Fibroblast of lung (primary cell): ENCODE results near the gene PCDH9. TPM values are rescaled to one million over a fixed set of nuclear protein-coding genes. Genes with fewer than 3 reads are reported as not detected.
A peak's percentile ranks its signal among the peaks of the same experiment; 100 is the strongest.

Experiments
- DNase-seq, 2 donors: peaks; one replicate each; pipeline versions ENCODE4 v3.0.0 to v3.0.0-alpha.2; 2010; ENCODE audit warnings: low read depth in 2 of 2
- H2AFZ ChIP-seq: 2 replicates; pipeline ENCODE4 v1.5.1; 2012; ENCODE audit warnings: low read length, control low read depth, inconsistent platforms
- H3K27ac ChIP-seq: 2 replicates; pipeline ENCODE4 v1.5.1; 2011; ENCODE audit warnings: low read length, control low read depth; ENCODE audit not compliant: insufficient read depth
- H3K27me3 ChIP-seq: 2 replicates; pipeline ENCODE4 v1.5.1; 2011; ENCODE audit warnings: mild to moderate bottlenecking, low read length; ENCODE audit not compliant: control insufficient read depth, insufficient read depth
- H3K36me3 ChIP-seq: 2 replicates; pipeline ENCODE4 v1.5.1; 2011; ENCODE audit warnings: low read length; ENCODE audit not compliant: control insufficient read depth, insufficient read depth
- H3K4me1 ChIP-seq: 2 replicates; pipeline ENCODE4 v1.5.1; 2011; ENCODE audit warnings: low read length; ENCODE audit not compliant: control insufficient read depth, insufficient read depth; ENCODE audit errors: extremely low read depth
- H3K4me2 ChIP-seq: 2 replicates; pipeline ENCODE4 v1.5.1; 2011; ENCODE audit warnings: low read length, control low read depth; ENCODE audit not compliant: insufficient read depth; ENCODE audit errors: extremely low read depth
- H3K4me3 ChIP-seq, 4 experiments: fragments of 200-600 bp in 1 of 4; sonication (generic) in 1 of 4; replicated peaks in 1 of 4; 2 replicates each; pipeline ENCODE4 v1.5.1; 2011 to 2016; ENCODE audit warnings: low read length in 4 of 4, low read depth in 3 of 4, mild to moderate bottlenecking in 3 of 4, control low read depth in 2 of 4, inconsistent platforms in 1 of 4, mixed read lengths in 1 of 4; ENCODE audit not compliant: insufficient read depth in 1 of 4; ENCODE audit errors: control extremely low read depth in 1 of 4
- H3K79me2 ChIP-seq: 2 replicates; pipeline ENCODE4 v1.5.1; 2012; ENCODE audit warnings: mild to moderate bottlenecking, low read length, inconsistent platforms; ENCODE audit not compliant: control insufficient read depth, insufficient read depth
- H3K9ac ChIP-seq: 2 replicates; pipeline ENCODE4 v1.5.1; 2011; ENCODE audit warnings: mild to moderate bottlenecking, low read length, control low read depth; ENCODE audit not compliant: insufficient read depth
- H3K9me3 ChIP-seq: 2 replicates; pipeline ENCODE4 v1.5.1; 2012; ENCODE audit warnings: low read depth, low read length; ENCODE audit not compliant: control insufficient read depth, insufficient read depth
- H4K20me1 ChIP-seq: 2 replicates; pipeline ENCODE4 v1.5.1; 2011; ENCODE audit warnings: low read length; ENCODE audit not compliant: control insufficient read depth, insufficient read depth; ENCODE audit errors: extremely low read depth
- CTCF ChIP-seq, 2 donors: IDR thresholded peaks in 1 of 2; conservative IDR thresholded peaks in 1 of 2; 1 replicate in 1 of 2; 2 replicates in 1 of 2; pipeline ENCODE4 v1.5.1; 2011 to 2012; ENCODE audit warnings: low read length in 2 of 2, control low read depth in 1 of 2, inconsistent platforms in 1 of 2, low read depth in 1 of 2, mild to moderate bottlenecking in 1 of 2
- EZH2 ChIP-seq: IDR thresholded peaks from 2 replicates; pipeline ENCODE4 v1.5.1; 2012; ENCODE audit warnings: low read length, control low read depth, mild to moderate bottlenecking; ENCODE audit errors: missing control alignments
- polyA plus RNA-seq, 2 donors: library from polyadenylated mRNA; depleted of rRNA in 1 of 2; stranded (reverse) in 1 of 2; unstranded in 1 of 2; fragments of >200 nt; gene quantifications; 2 replicates each; pipeline ENCODE4 v1.2.1, GENCODE V29; 2011 to 2012; ENCODE audit warnings: missing spikeins in 1 of 2
- total RNA-seq: library from RNA; depleted of rRNA; stranded (reverse); fragments of >200 nt; gene quantifications from 2 replicates; pipeline ENCODE4 v1.2.1, GENCODE V29; 2014

The PCDH9 gene
- total and polyA plus RNA-seq, 2 donors (not counting 1 experiment from before 2014, with no cell fraction given) = 0.50 to 0.67 TPM

GRCh38 chr13:67136157-67136556 lies 94.0 kb downstream of the PCDH9 start:
- Histone ChIP-seq H2AFZ (no peak overlapping the region), H4K20me1 (no peaks in the 10 kb centered on the region), H3K9me3 (no peaks in the 10 kb centered on the region), H3K4me3 (no peak overlapping the region), H3K27ac (no peak overlapping the region), H3K79me2 (no peaks in the 10 kb centered on the region), H3K36me3 (no peaks in the 10 kb centered on the region), H3K27me3 (no peaks in the 10 kb centered on the region), H3K4me1 (no peaks in the 10 kb centered on the region), H3K4me2 (no peak overlapping the region), H3K9ac (no peak overlapping the region)
- TF ChIP-seq EZH2 (no peak), CTCF (conservative IDR thresholded peaks at IDR 0.05 in 1 of 2, IDR thresholded peaks at IDR 0.05 in 1 of 2; ENCODE audit: low read depth in 1 of 2, low read length in 2 of 2) (no peak)
- DNase-seq = peak in 1 of 2 donors; percentile 6

GRCh38 chr13:67135356-67135755 lies 94.8 kb downstream of the PCDH9 start:
- no peak for DNase-seq
- Histone ChIP-seq H3K4me3 (no peak overlapping the region), H3K27ac (no peak overlapping the region), H3K4me2 (no peak overlapping the region), H3K27me3 (no peaks in the 10 kb centered on the region), H3K36me3 (no peaks in the 10 kb centered on the region), H2AFZ (no peak overlapping the region), H3K9ac (no peak overlapping the region), H4K20me1 (no peaks in the 10 kb centered on the region), H3K4me1 (no peaks in the 10 kb centered on the region), H3K79me2 (no peaks in the 10 kb centered on the region), H3K9me3 (no peaks in the 10 kb centered on the region)
- TF ChIP-seq CTCF (conservative IDR thresholded peaks at IDR 0.05 in 1 of 2, IDR thresholded peaks at IDR 0.05 in 1 of 2; ENCODE audit: low read depth in 1 of 2, low read length in 2 of 2) = no peak
- TF ChIP-seq EZH2 = no peak

GRCh38 chr13:67134417-67135129 lies 95.6 kb downstream of the PCDH9 start:
- Histone ChIP-seq H3K27ac (no peak overlapping the region), H3K79me2 (no peaks in the 10 kb centered on the region), H3K9ac (no peak overlapping the region), H3K4me3 (peak overlapping the region in 3 of 4 experiments; percentile 29 to 63 (median 37)), H3K36me3 (no peaks in the 10 kb centered on the region), H4K20me1 (no peaks in the 10 kb centered on the region), H3K9me3 (no peaks in the 10 kb centered on the region), H3K27me3 (no peaks in the 10 kb centered on the region), H3K4me2 (peak overlapping the region; percentile 80), H2AFZ (peak overlapping the region; percentile 67), H3K4me1 (no peaks in the 10 kb centered on the region)
- TF ChIP-seq CTCF (conservative IDR thresholded peaks at IDR 0.05 in 1 of 2, IDR thresholded peaks at IDR 0.05 in 1 of 2; ENCODE audit: low read depth in 1 of 2, low read length in 2 of 2) = no peak
- TF ChIP-seq EZH2 = no peak
- peak; percentile 18 to 50 for DNase-seq
